Measurements from ENCODE around the gene TAOK1.
"Not testable (repeated sequence)": the region's sequence is repeated elsewhere in the genome, so short reads cannot be mapped to it uniquely, and the experiment has no call there.

TAOK1 gene

GRCh38 chr17:29546085-29546484 lies 155.9 kb downstream of the TAOK1 start:
- in situ Hi-C loops (cut with HindIII; ENCODE audit: low pct_unique_long_range_greater_than_20kb, low sequenced_read_pairs) = no loop called here
- no peak for TF ChIP-seq JUND (IDR thresholded peaks at IDR 0.05; ENCODE audit: low read depth)
- DNase-seq (ENCODE audit: low read depth in 1 of 2, low spot score in 1 of 2) = no peak

- DNase-seq (ENCODE audit: low read depth in 1 of 2, low spot score in 1 of 2) = no peak
- in situ Hi-C loops (cut with HindIII; ENCODE audit: low pct_unique_long_range_greater_than_20kb, low sequenced_read_pairs) = no loop called here
- TF ChIP-seq JUND (IDR thresholded peaks at IDR 0.05; ENCODE audit: low read depth) = no peak
Observed at GRCh38 chr17:29546830-29547229, 156.7 kb downstream of the TAOK1 start.

GRCh38 chr17:29549177-29549923 lies 159.2 kb downstream of the TAOK1 start:
- no peak for TF ChIP-seq JUND (IDR thresholded peaks at IDR 0.05; ENCODE audit: low read depth)
- in situ Hi-C loops (cut with HindIII; ENCODE audit: low pct_unique_long_range_greater_than_20kb, low sequenced_read_pairs) = no loop called here
- no peak for DNase-seq (ENCODE audit: low read depth in 1 of 2, low spot score in 1 of 2)

- DNase-seq (ENCODE audit: low read depth in 1 of 2, low spot score in 1 of 2) = no peak
- no peak for TF ChIP-seq JUND (IDR thresholded peaks at IDR 0.05; ENCODE audit: low read depth)
- in situ Hi-C loops (cut with HindIII; ENCODE audit: low pct_unique_long_range_greater_than_20kb, low sequenced_read_pairs) = no loop called here
Observed at GRCh38 chr17:29555840-29556239, 165.7 kb downstream of the TAOK1 start.

GRCh38 chr17:29557085-29557738 lies 167.0 kb downstream of the TAOK1 start:
- in situ Hi-C loops (cut with HindIII; ENCODE audit: low pct_unique_long_range_greater_than_20kb, low sequenced_read_pairs) = no loop called here
- no peak for TF ChIP-seq JUND (IDR thresholded peaks at IDR 0.05; ENCODE audit: low read depth)
- DNase-seq (ENCODE audit: low read depth in 1 of 2, low spot score in 1 of 2) = no peak

GRCh38 chr17:29557739-29558116 lies 167.6 kb downstream of the TAOK1 start:
- no peak for TF ChIP-seq JUND (IDR thresholded peaks at IDR 0.05; ENCODE audit: low read depth)
- in situ Hi-C loops (cut with HindIII; ENCODE audit: low pct_unique_long_range_greater_than_20kb, low sequenced_read_pairs) = no loop called here
- no peak for DNase-seq (ENCODE audit: low read depth in 1 of 2, low spot score in 1 of 2)

- in situ Hi-C loops (cut with HindIII; ENCODE audit: low pct_unique_long_range_greater_than_20kb, low sequenced_read_pairs); DNase-seq (ENCODE audit: low read depth in 1 of 2, low spot score in 1 of 2): not testable (repeated sequence)
Observed at GRCh38 chr17:29558139-29558538, 168.0 kb downstream of the TAOK1 start.

- no peak for TF ChIP-seq JUND (IDR thresholded peaks at IDR 0.05; ENCODE audit: low read depth)
- peak; percentile 58 to 77 for DNase-seq (ENCODE audit: low read depth in 1 of 2, low spot score in 1 of 2)
- in situ Hi-C loops (cut with HindIII; ENCODE audit: low pct_unique_long_range_greater_than_20kb, low sequenced_read_pairs) = no loop called here
Observed at GRCh38 chr17:29559640-29560039, 169.5 kb downstream of the TAOK1 start.

- no peak for DNase-seq (ENCODE audit: low read depth in 1 of 2, low spot score in 1 of 2)
- in situ Hi-C loops (cut with HindIII; ENCODE audit: low pct_unique_long_range_greater_than_20kb, low sequenced_read_pairs) = no loop called here
- no peak for TF ChIP-seq JUND (IDR thresholded peaks at IDR 0.05; ENCODE audit: low read depth)
Observed at GRCh38 chr17:29560316-29560715, 170.2 kb downstream of the TAOK1 start.

- TF ChIP-seq JUND (IDR thresholded peaks at IDR 0.05; ENCODE audit: low read depth) = no peak
- DNase-seq (ENCODE audit: low read depth in 1 of 2, low spot score in 1 of 2) = no peak
- in situ Hi-C loops (cut with HindIII; ENCODE audit: low pct_unique_long_range_greater_than_20kb, low sequenced_read_pairs) = no loop called here
Observed at GRCh38 chr17:29561554-29562517, 171.7 kb downstream of the TAOK1 start.

GRCh38 chr17:29562615-29563014 lies 172.5 kb downstream of the TAOK1 start:
- DNase-seq (ENCODE audit: low read depth in 1 of 2, low spot score in 1 of 2) = no peak
- in situ Hi-C loops (cut with HindIII; ENCODE audit: low pct_unique_long_range_greater_than_20kb, low sequenced_read_pairs) = no loop called here
- no peak for TF ChIP-seq JUND (IDR thresholded peaks at IDR 0.05; ENCODE audit: low read depth)

- TF ChIP-seq JUND (IDR thresholded peaks at IDR 0.05; ENCODE audit: low read depth) = no peak
- DNase-seq (ENCODE audit: low read depth in 1 of 2, low spot score in 1 of 2) = no peak
- in situ Hi-C loops (cut with HindIII; ENCODE audit: low pct_unique_long_range_greater_than_20kb, low sequenced_read_pairs) = no loop called here
Observed at GRCh38 chr17:29563816-29564215, 173.7 kb downstream of the TAOK1 start.
